ENCODE results near the gene NFXL1. TPM values are rescaled to one million over a fixed set of nuclear protein-coding genes. Genes with fewer than 3 reads are reported as not detected.

The NFXL1 gene
- total RNA-seq, 1 donor from 2014 or later, result 10.4 TPM

GRCh38 chr4:47899639-47900038 is 14.7 kb downstream of the NFXL1 start:
- DNase-seq (ENCODE audit: low spot score), result no peak

- no peak for DNase-seq (ENCODE audit: low spot score)
These were observed 22.5 kb downstream of the NFXL1 start for GRCh38 chr4:47891928-47892327.

GRCh38 chr4:47882228-47882627 is 32.2 kb downstream of the NFXL1 start:
- DNase-seq (ENCODE audit: low spot score), result no peak

GRCh38 chr4:47879458-47879857 is 34.9 kb downstream of the NFXL1 start:
- DNase-seq (ENCODE audit: low spot score), result no peak

- DNase-seq (ENCODE audit: low spot score), result no peak
These were observed 37.4 kb downstream of the NFXL1 start for GRCh38 chr4:47876784-47877546.

GRCh38 chr4:47876310-47876709 is 38.1 kb downstream of the NFXL1 start:
- no peak for DNase-seq (ENCODE audit: low spot score)

- DNase-seq (ENCODE audit: low spot score), result no peak
These were observed 40.4 kb downstream of the NFXL1 start for GRCh38 chr4:47873877-47874541.

- no peak for DNase-seq (ENCODE audit: low spot score)
These were observed 50.9 kb downstream of the NFXL1 start for GRCh38 chr4:47863486-47863885.

GRCh38 chr4:47862297-47862696 is 52.1 kb downstream of the NFXL1 start:
- DNase-seq (ENCODE audit: low spot score), result no peak

- DNase-seq (ENCODE audit: low spot score), result no peak
These were observed 54.1 kb downstream of the NFXL1 start for GRCh38 chr4:47860305-47860704.

GRCh38 chr4:47858006-47858405 is 56.4 kb downstream of the NFXL1 start:
- DNase-seq (ENCODE audit: low spot score), result no peak

- DNase-seq (ENCODE audit: low spot score), result no peak
These were observed 57.7 kb downstream of the NFXL1 start for GRCh38 chr4:47856713-47857112.

- DNase-seq (ENCODE audit: low spot score), result no peak
These were observed 59.0 kb downstream of the NFXL1 start for GRCh38 chr4:47855350-47855749.

- DNase-seq (ENCODE audit: low spot score), result no peak
These were observed 62.2 kb downstream of the NFXL1 start for GRCh38 chr4:47852136-47852535.

GRCh38 chr4:47849466-47849865 is 64.9 kb downstream of the NFXL1 start:
- no peak for DNase-seq (ENCODE audit: low spot score)

GRCh38 chr4:47848041-47848440 is 66.3 kb downstream of the NFXL1 start:
- DNase-seq (ENCODE audit: low spot score), result no peak

GRCh38 chr4:47842985-47843384 is 71.4 kb downstream of the NFXL1 start:
- DNase-seq (ENCODE audit: low spot score), result no peak

GRCh38 chr4:47840291-47840690 is 74.1 kb downstream of the NFXL1 start:
- DNase-seq (ENCODE audit: low spot score), result no peak

GRCh38 chr4:47839259-47839658 is 75.1 kb downstream of the NFXL1 start:
- no peak for DNase-seq (ENCODE audit: low spot score)

GRCh38 chr4:47838445-47838844 is 75.9 kb downstream of the NFXL1 start:
- DNase-seq (ENCODE audit: low spot score), result no peak

GRCh38 chr4:47837908-47838294 is 76.5 kb downstream of the NFXL1 start, which contains the start of gene CORIN:
TSS of gene CORIN (minus strand) at chr4:47838067. CDS start at chr4:47837949, 118 bp downstream.
- no peak for DNase-seq (ENCODE audit: low spot score)

- DNase-seq (ENCODE audit: low spot score), result no peak
These were observed 77.1 kb downstream of the NFXL1 start for GRCh38 chr4:47837094-47837907.
